GM12878 (cell line): ENCODE data around the gene KCNJ18. TPM values are rescaled to one million over a fixed set of nuclear protein-coding genes. Genes with fewer than 3 reads are reported as not detected.
"Not testable (repeated sequence)": the region's sequence is repeated elsewhere in the genome, so short reads cannot be mapped to it uniquely, and the experiment has no call there.

Source experiments
- ATAC-seq: fragments of 200-7000 bp; cut with Tn5 transposase; 3 replicates; pipeline ENCODE4 v1.9.1; 2020; ENCODE audit warnings: mild to moderate bottlenecking, moderate library complexity
- BruUV-seq: library from RNA; stranded (reverse); fragments of 400-500 nt; replicated peaks from 2 replicates; lab custom pipeline; 2021; lab: Mats Ljungman, UMichigan
- CTCF ChIA-PET: fragments of 300-600 bp; sonication (Branson Sonifier 250); formaldehyde crosslinking; extraction: SDS; loops from one replicate; lab custom pipeline; 2021; ENCODE audit warnings: inconsistent platforms; lab: Yijun Ruan, JAX
- POLR2A ChIA-PET: fragments of 350-600 bp; formaldehyde crosslinking; extraction: SDS; loops from one replicate; lab custom pipeline; 2021; ENCODE audit warnings: inconsistent platforms; lab: Charles Lee
- RAD21 ChIA-PET: fragments of 300-600 bp; sonication (Branson Sonifier 250); formaldehyde crosslinking; loops from one replicate; lab custom pipeline; 2023; ENCODE audit warnings: antibody characterized with exemption; ENCODE audit not compliant: unreplicated experiment; lab: Charles Lee
- SMC1A ChIA-PET: fragments of 300-600 bp; sonication (Branson Sonifier 250); formaldehyde crosslinking; loops from one replicate; lab custom pipeline; 2023; ENCODE audit not compliant: unreplicated experiment, uncharacterized antibody; lab: Charles Lee
- DNase-seq: peaks from one replicate; pipeline ENCODE4 v3.0.0-alpha.2; 2011; ENCODE audit warnings: low read depth, low spot score
- FAIRE-seq: peaks from 3 replicates; lab custom pipeline; 2011; peaks lifted over from hg19 to GRCh38; lab: Jason Lieb, UNC
- H2AFZ ChIP-seq: 2 replicates; pipeline ENCODE4 v1.6.0; 2011; ENCODE audit warnings: low read depth, low read length, control low read depth; ENCODE audit not compliant: control insufficient read depth
- H3K27ac ChIP-seq: 2 replicates; pipeline ENCODE4 v1.5.1; 2011; ENCODE audit warnings: control low read depth; ENCODE audit not compliant: control insufficient read depth, insufficient read depth
- H3K27me3 ChIP-seq, 2 experiments: replicated peaks in 1 of 2; 2 replicates each; pipeline versions ENCODE4 v1.6.0 to v1.6.1; 2011; ENCODE audit warnings: low read length in 1 of 2; ENCODE audit not compliant: control insufficient read depth in 2 of 2, insufficient read depth in 2 of 2
- H3K36me3 ChIP-seq, 2 experiments: 2 replicates each; pipeline ENCODE4 v1.5.1; 2011; ENCODE audit warnings: low read length in 1 of 2; ENCODE audit not compliant: control insufficient read depth in 2 of 2, insufficient read depth in 2 of 2
- H3K4me1 ChIP-seq: 2 replicates; pipeline ENCODE4 v1.6.1; 2011; ENCODE audit warnings: mild to moderate bottlenecking, low read length, moderate library complexity, mixed read lengths; ENCODE audit not compliant: control insufficient read depth, insufficient read depth
- H3K4me2 ChIP-seq: 2 replicates; pipeline ENCODE4 v1.6.0; 2011; ENCODE audit warnings: control low read depth; ENCODE audit not compliant: control insufficient read depth, insufficient read depth
- H3K4me3 ChIP-seq: fragments of 200-600 bp; sonication (generic); 2 replicates; pipeline ENCODE4 v1.5.1; 2016
- H3K79me2 ChIP-seq: 2 replicates; pipeline ENCODE4 v1.6.0; 2011; ENCODE audit warnings: low read length; ENCODE audit not compliant: control insufficient read depth, insufficient read depth
- H3K9ac ChIP-seq: 2 replicates; pipeline ENCODE4 v1.8.0; 2011; ENCODE audit warnings: low read length, control low read depth, mixed read lengths; ENCODE audit not compliant: control insufficient read depth, insufficient read depth
- H3K9me3 ChIP-seq: replicated peaks from 3 replicates; pipeline ENCODE4 v1.5.1; 2011; ENCODE audit warnings: mild to moderate bottlenecking, low read length; ENCODE audit not compliant: control insufficient read depth, insufficient read depth
- H4K20me1 ChIP-seq: 2 replicates; pipeline ENCODE4 v1.6.0; 2011; ENCODE audit not compliant: control insufficient read depth, insufficient read depth
- WGBS: methylation state at CpG from one replicate; pipeline ENCODE4 v1.1.6; 2016; ENCODE audit warnings: low lambda C conversion rate; ENCODE audit not compliant: insufficient replicate concordance, insufficient coverage; ENCODE audit errors: missing lambda C conversion rate; 5-methylcytosine and 5-hydroxymethylcytosine counted together
- in situ Hi-C: fragments of 300-500 bp; cut with MboI; formaldehyde crosslinking; loops from 9 replicates; pipeline ENCODE4 v1.14.3; 2018; ENCODE audit warnings: mixed read lengths
- intact Hi-C: fragments of 100-400 bp; cut with micrococcal nuclease; formaldehyde crosslinking; loops from one replicate; pipeline ENCODE4 v1.14.2; 2022; ENCODE audit not compliant: unreplicated experiment
- polyA plus RNA-seq, 11 experiments: library from polyadenylated mRNA; depleted of rRNA in 4 of 11; unstranded in 6 of 11; stranded (reverse) in 5 of 11; fragments of >200 nt; fragmentation: Nextera tagmentation in 4 of 11; fragmentation: Illumina TruSeq in 1 of 11; extraction: Ambion mirVana in 4 of 11; extraction: Trizol in 1 of 11; gene quantifications; 1 replicate in 1 of 11; 2 replicates in 10 of 11; pipeline versions ENCODE4 v1.2.1 to v1.2.3, GENCODE V29; 2011 to 2016; ENCODE audit warnings: inconsistent platforms in 2 of 11, missing spikeins in 2 of 11, low read depth in 1 of 11
- total RNA-seq, 4 experiments: library from RNA; depleted of rRNA in 3 of 4; stranded (reverse); fragments of >200 nt in 3 of 4; fragmentation: Illumina TruSeq in 1 of 4; extraction: Trizol in 1 of 4; gene quantifications; 2 replicates each; pipeline versions ENCODE4 v1.2.1 to v1.2.3, GENCODE V29; 2013 to 2021

KCNJ18 gene
- total and polyA plus RNA-seq, 10 of the 15 experiments (the other 5 are each of a cell fraction or from before 2014, with no cell fraction given) = not detected

DNA sequence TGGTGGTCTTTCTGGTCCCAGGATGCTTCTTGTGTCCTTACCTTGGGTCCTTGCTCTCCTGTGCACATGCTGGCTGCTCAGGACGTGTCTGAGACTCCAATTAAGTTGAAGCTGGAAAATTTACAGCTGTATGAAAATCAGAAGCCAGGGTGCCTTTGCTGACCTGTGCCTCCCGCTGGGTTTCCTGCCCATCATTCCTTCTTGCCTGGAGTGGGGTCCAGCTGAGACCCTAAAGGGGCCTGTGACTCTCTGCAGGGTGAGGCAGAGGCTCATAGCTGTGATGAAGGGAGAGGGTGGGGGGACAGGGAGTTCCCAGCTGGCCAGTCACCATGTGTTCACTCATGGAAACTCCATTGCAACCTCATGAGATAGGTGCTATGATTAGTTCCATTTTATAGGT is 1.5 kb upstream of the KCNJ18 start:
- H3K36me3 ChIP-seq, ATAC-seq, RAD21 ChIA-PET: not testable (repeated sequence)

DNA sequence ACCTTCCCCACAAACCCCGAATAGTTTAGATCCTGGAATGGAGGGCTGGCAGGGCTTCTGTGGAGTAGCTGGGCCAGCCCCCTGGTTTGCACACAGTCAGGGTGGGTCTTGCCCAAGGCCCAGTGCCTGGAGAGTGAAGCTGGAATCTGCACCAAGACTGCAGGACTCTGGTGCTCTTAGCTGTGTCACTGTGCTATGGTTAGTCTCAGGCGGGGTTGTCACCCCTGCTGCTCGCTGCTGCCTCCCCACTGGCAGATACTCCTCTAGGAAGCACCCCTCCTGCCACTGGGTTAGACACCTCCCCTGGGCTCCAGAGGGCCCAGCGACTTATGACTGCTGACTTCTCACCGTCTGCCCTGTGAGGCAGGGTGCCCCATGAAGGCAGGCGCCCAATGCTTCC is 842 bp upstream of the KCNJ18 start:
- H3K9ac ChIP-seq, H3K4me1 ChIP-seq, H2AFZ ChIP-seq, intact Hi-C loops, H3K4me2 ChIP-seq, H3K79me2 ChIP-seq, DNase-seq, H4K20me1 ChIP-seq, RAD21 ChIA-PET, FAIRE-seq, CTCF ChIA-PET, H3K27me3 ChIP-seq, H3K36me3 ChIP-seq, H3K9me3 ChIP-seq, POLR2A ChIA-PET, BruUV-seq, ATAC-seq, H3K4me3 ChIP-seq, SMC1A ChIA-PET, H3K27ac ChIP-seq: not testable (repeated sequence)
- in situ Hi-C loops = loop anchor here (25.0 kb wide), 1 partner anchor 104 kb away; no protein-coding TSS in a partner anchor
- 36% methylated on average over 5 of the region's 6 CpGs for WGBS

More for the DNA sequence above, 1.5 kb upstream of the KCNJ18 start:
- H3K9ac ChIP-seq, BruUV-seq, H3K4me3 ChIP-seq, POLR2A ChIA-PET, FAIRE-seq, DNase-seq, H3K4me2 ChIP-seq, H3K27me3 ChIP-seq, H3K27ac ChIP-seq, SMC1A ChIA-PET, H4K20me1 ChIP-seq, intact Hi-C loops, H2AFZ ChIP-seq, H3K79me2 ChIP-seq, H3K9me3 ChIP-seq, H3K4me1 ChIP-seq, CTCF ChIA-PET: not testable (repeated sequence)
- in situ Hi-C loops = loop anchor here (25.0 kb wide), 1 partner anchor 104 kb away; no protein-coding TSS in a partner anchor
- WGBS = 0% methylated on average over 2 of the region's 2 CpGs

DNA sequence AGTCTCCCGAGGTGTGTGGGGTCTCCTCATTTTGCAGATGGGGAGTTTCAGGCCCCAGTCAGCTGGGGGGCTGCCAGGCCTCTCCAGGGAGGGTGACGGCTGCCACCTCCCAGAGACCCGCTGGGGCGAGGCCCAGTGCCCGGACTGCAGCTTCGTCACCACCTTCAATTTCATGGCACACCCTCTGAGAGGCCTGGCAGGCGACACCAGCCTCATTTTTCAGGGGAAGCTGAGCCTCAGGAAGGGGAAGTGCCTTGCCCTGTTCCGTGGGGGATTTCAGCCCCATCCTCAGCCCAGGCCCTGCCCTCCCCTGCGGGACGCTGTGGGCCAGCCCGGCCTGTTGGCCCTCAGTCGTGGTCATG is 362 bp downstream of the KCNJ18 start:
- H3K4me2 ChIP-seq, H2AFZ ChIP-seq, SMC1A ChIA-PET, H3K9ac ChIP-seq, FAIRE-seq, H3K4me1 ChIP-seq, H3K36me3 ChIP-seq, H3K79me2 ChIP-seq, H3K9me3 ChIP-seq, ATAC-seq, DNase-seq, H3K27me3 ChIP-seq, CTCF ChIA-PET, BruUV-seq, intact Hi-C loops, RAD21 ChIA-PET, H3K27ac ChIP-seq, H3K4me3 ChIP-seq, POLR2A ChIA-PET, H4K20me1 ChIP-seq: not testable (repeated sequence)
- in situ Hi-C loops = loop anchor here (25.0 kb wide), 1 partner anchor 105 kb away; no protein-coding TSS in a partner anchor
- WGBS = 22% methylated on average over 12 of the region's 12 CpGs

DNA sequence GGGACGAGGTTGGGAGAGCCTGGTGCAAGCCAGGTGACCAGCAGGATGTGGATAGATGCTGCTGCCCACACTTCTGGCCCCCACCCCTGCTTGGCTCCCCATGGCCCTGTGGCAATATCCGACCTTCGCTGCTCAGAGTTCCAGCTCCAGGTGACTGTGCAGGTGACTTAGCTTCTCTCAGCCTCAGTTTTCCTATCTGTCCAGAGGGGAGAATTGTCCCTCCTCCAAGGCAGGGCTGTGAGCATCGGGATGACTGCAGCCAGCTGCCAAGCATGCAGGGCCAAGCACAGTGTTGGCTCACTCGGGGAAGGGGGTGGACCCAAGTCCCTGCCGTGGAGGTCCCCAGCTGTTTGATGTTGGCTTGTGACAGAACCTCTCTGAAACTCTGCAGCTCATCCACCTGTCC is 1.1 kb downstream of the KCNJ18 start:
- H3K4me1 ChIP-seq, H3K9me3 ChIP-seq, H3K4me3 ChIP-seq, H3K79me2 ChIP-seq, CTCF ChIA-PET, BruUV-seq, H3K36me3 ChIP-seq, H3K9ac ChIP-seq, intact Hi-C loops, SMC1A ChIA-PET, H3K27me3 ChIP-seq, H3K27ac ChIP-seq, ATAC-seq, H2AFZ ChIP-seq, RAD21 ChIA-PET, POLR2A ChIA-PET, FAIRE-seq, H4K20me1 ChIP-seq, DNase-seq, H3K4me2 ChIP-seq: not testable (repeated sequence)
- 19% methylated on average over 6 of the region's 6 CpGs for WGBS
- in situ Hi-C loops = loop anchor here (25.0 kb wide), 1 partner anchor 106 kb away; no protein-coding TSS in a partner anchor
